Measurements from ENCODE around the gene ZNF789.

ZNF789 gene

DNA sequence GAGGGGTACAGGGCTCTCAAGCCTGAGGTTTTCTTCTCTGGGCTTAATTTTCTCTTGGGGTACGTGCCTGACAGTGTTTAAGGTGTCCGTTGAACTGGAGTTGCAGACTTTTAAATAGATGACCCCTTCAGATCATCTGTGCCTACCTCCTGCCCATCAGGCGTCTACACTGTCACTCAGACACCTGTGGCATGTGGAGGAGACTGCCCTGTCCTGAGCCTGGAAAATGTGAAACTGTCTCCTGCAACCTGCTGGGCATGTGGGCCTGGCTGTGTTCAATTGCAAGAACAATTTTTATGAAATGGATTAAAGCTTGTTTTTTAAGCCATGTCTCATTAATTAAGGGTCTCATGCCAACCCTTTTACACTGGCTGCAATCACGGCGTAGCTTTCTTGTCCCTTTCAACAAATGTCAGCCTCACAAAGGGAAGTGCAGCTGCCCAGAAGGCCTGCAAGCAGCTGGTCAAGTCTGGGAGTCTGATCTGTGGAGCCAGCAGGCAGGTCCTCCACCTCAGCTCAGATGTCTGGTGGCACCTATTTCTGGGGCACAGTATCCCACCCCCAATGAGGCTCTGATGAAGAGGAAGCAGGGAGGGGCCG is 15.5 kb upstream of the ZNF789 start:
- no peak overlapping the region for H3K27ac ChIP-seq (ENCODE audit: low read depth in 2 of 2, low read length in 2 of 2)
- no peaks in the 10 kb centered on the region for H3K9me3 ChIP-seq (ENCODE audit: control insufficient read depth in 2 of 2, low read length in 2 of 2)
- H3K36me3 ChIP-seq (ENCODE audit: control insufficient read depth in 2 of 2, insufficient read depth in 2 of 2, low read length in 2 of 2) = peaks cover 55 to 76% of the 10 kb centered on the region in 2 donors
- no peaks in the 10 kb centered on the region for H3K4me1 ChIP-seq (ENCODE audit: control insufficient read depth in 2 of 2, insufficient read depth in 2 of 2, low read length in 2 of 2)
- no peak overlapping the region for H3K9ac ChIP-seq (ENCODE audit: low read depth in 1 of 2, low read length in 2 of 2)
- H3K4me3 ChIP-seq (ENCODE audit: low read length in 2 of 2) = no peak overlapping the region
- no peaks in the 10 kb centered on the region for H3K27me3 ChIP-seq (ENCODE audit: control insufficient read depth in 2 of 2, insufficient read depth in 2 of 2, low read length in 2 of 2)

DNA sequence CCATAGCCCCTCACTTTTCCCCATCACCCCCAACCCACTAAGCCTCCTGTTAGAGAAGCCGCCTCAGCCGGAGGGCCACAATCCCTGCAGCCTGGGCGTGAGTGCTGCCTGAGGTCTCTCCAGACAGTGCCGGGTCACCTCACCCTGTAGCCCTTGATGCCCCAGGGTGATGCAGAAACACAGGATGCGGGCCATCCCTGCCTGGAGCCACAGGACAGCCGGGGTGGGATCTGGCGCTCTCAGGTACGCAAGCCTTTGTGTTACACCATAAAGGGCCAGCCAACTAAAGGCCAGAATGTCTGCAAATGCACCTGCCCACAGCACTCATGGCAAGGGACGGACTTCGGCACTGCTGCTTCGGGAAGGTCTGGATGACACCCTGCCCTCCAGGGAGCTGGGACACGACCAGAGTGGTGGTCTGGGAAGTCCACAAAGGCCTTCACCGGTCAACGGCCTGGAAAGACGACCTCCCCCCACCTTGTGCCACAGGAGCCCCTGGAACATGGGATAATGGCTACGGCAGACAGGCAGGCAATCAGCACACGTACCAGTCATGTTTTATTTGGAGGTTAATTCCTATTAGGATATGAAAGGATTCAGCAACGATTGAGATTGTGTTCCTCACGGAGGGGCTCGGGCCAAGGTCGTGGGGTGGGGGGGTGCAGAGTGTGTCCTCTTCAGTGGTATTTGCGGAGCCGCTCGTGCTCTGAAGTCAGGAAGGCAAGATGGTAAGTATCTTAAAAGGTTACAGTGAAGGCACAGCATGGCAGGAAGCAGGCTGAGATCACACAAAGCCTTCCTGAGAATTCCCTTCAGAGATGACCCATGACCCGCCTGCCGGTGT is 14.8 kb upstream of the ZNF789 start:
- no peak overlapping the region for H3K9ac ChIP-seq (ENCODE audit: low read depth in 1 of 2, low read length in 2 of 2)
- H3K27ac ChIP-seq (ENCODE audit: low read depth in 2 of 2, low read length in 2 of 2) = no peak overlapping the region
- no peaks in the 10 kb centered on the region for H3K27me3 ChIP-seq (ENCODE audit: control insufficient read depth in 2 of 2, insufficient read depth in 2 of 2, low read length in 2 of 2)
- no peaks in the 10 kb centered on the region for H3K4me1 ChIP-seq (ENCODE audit: control insufficient read depth in 2 of 2, insufficient read depth in 2 of 2, low read length in 2 of 2)
- H3K36me3 ChIP-seq (ENCODE audit: control insufficient read depth in 2 of 2, insufficient read depth in 2 of 2, low read length in 2 of 2) = peaks cover 57 to 74% of the 10 kb centered on the region in 2 donors
- no peak overlapping the region for H3K4me3 ChIP-seq (ENCODE audit: low read length in 2 of 2)
- H3K9me3 ChIP-seq (ENCODE audit: control insufficient read depth in 2 of 2, low read length in 2 of 2) = no peaks in the 10 kb centered on the region

DNA sequence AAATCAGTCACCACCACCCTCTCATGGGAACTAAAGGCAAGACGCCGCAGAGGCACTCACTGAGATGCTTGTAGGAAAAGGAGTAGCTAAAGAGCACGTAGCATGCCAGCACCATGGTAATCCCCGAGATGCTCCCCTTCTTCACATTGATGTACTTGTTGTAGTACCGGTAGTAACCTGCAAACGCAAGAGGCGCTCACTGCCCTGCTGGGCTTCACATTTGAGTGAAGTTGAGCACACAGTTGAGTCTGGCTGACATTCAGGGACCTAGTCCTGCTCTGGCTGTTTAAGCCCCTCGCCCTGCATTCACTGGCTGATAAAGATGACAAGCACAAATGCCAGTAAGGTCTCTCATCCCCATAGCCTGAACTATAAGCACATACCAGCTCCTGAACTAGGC is 13.6 kb upstream of the ZNF789 start:
- no peak overlapping the region for H3K9ac ChIP-seq (ENCODE audit: low read depth in 1 of 2, low read length in 2 of 2)
- H3K4me3 ChIP-seq (ENCODE audit: low read length in 2 of 2) = no peak overlapping the region
- H3K9me3 ChIP-seq (ENCODE audit: control insufficient read depth in 2 of 2, low read length in 2 of 2) = no peaks in the 10 kb centered on the region
- H3K27ac ChIP-seq (ENCODE audit: low read depth in 2 of 2, low read length in 2 of 2) = no peak overlapping the region
- peaks cover 2 to 4% of the 10 kb centered on the region in 2 donors for H3K4me1 ChIP-seq (ENCODE audit: control insufficient read depth in 2 of 2, insufficient read depth in 2 of 2, low read length in 2 of 2)
- peaks cover 53 to 67% of the 10 kb centered on the region in 2 donors for H3K36me3 ChIP-seq (ENCODE audit: control insufficient read depth in 2 of 2, insufficient read depth in 2 of 2, low read length in 2 of 2)
- H3K27me3 ChIP-seq (ENCODE audit: control insufficient read depth in 2 of 2, insufficient read depth in 2 of 2, low read length in 2 of 2) = no peaks in the 10 kb centered on the region

DNA sequence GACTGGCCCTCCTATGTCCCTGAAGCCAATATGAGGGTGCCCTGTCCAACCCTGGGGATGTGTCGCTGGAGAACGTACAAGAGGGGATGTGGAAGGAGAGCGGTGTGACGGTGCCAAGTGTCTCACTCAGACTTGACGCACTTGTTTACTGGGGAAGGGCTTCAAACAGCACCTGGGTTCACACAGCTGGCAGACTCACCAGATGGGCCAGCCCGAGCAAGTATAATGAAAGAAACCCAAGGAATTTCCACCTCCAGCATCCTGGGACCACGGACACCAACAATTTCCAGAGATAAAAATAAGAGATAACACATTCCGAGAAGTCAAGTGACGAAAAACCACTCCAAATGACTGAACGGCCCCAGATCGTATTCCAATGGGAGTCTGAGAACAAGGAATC is 12.0 kb upstream of the ZNF789 start:
- H3K4me1 ChIP-seq (ENCODE audit: control insufficient read depth in 2 of 2, insufficient read depth in 2 of 2, low read length in 2 of 2) = peaks cover 11 to 15% of the 10 kb centered on the region in 2 donors
- H3K27ac ChIP-seq (ENCODE audit: low read depth in 2 of 2, low read length in 2 of 2) = no peak overlapping the region
- H3K36me3 ChIP-seq (ENCODE audit: control insufficient read depth in 2 of 2, insufficient read depth in 2 of 2, low read length in 2 of 2) = peaks cover 47 to 54% of the 10 kb centered on the region in 2 donors

DNA sequence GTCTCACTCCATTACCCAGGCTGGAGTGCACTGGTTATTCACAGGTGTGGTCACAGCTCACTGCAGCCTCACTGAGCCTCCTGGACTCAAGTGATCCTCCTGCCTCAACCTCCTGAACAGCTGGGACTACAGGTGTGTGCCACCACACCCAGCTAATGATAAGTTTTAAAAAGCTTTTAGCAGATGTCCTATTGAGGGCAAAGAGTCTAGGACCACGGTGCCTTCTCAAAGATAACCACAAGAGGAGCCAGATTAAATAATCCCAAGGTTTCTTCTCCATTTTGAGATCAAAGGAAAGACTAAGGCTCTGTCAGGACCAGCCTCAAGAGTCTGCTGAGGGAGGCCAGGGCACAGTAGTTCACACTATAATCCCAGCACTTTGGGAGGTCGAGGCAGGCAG is 11.5 kb upstream of the ZNF789 start:
- Histone ChIP-seq H3K9me3 (ENCODE audit: control insufficient read depth in 2 of 2, low read length in 2 of 2) (no peaks in the 10 kb centered on the region), H3K4me1 (ENCODE audit: control insufficient read depth in 2 of 2, insufficient read depth in 2 of 2, low read length in 2 of 2) (peaks cover 11 to 16% of the 10 kb centered on the region in 2 donors), H3K27ac (ENCODE audit: low read depth in 2 of 2, low read length in 2 of 2) (no peak overlapping the region), H3K4me3 (ENCODE audit: low read length in 2 of 2) (no peak overlapping the region), H3K36me3 (ENCODE audit: control insufficient read depth in 2 of 2, insufficient read depth in 2 of 2, low read length in 2 of 2) (peaks cover 42 to 48% of the 10 kb centered on the region in 2 donors), H3K9ac (ENCODE audit: low read depth in 1 of 2, low read length in 2 of 2) (no peak overlapping the region), H3K27me3 (ENCODE audit: control insufficient read depth in 2 of 2, insufficient read depth in 2 of 2, low read length in 2 of 2) (no peaks in the 10 kb centered on the region)

More for the DNA sequence above, 12.0 kb upstream of the ZNF789 start:
- no peaks in the 10 kb centered on the region for H3K9me3 ChIP-seq (ENCODE audit: control insufficient read depth in 2 of 2, low read length in 2 of 2)
- H3K27me3 ChIP-seq (ENCODE audit: control insufficient read depth in 2 of 2, insufficient read depth in 2 of 2, low read length in 2 of 2) = no peaks in the 10 kb centered on the region
- H3K9ac ChIP-seq (ENCODE audit: low read depth in 1 of 2, low read length in 2 of 2) = no peak overlapping the region
- no peak overlapping the region for H3K4me3 ChIP-seq (ENCODE audit: low read length in 2 of 2)

DNA sequence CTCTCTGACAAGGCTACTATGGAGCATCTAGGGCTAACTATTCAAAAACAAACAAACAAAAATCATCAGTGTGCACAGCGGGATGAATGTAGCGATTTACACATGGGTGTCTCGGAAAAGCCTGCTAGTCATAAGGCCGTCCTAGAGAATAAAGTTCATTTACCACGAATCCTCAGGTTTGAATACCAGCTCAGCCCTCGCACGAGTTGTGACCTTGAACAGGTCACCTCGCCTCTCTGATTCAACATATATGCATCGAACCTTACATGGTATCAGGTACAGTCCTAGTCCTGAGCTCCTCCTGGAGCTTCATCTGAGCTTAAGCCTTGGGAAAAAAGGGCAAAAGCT is 7.3 kb upstream of the ZNF789 start:
- H3K27ac ChIP-seq (ENCODE audit: low read depth in 2 of 2, low read length in 2 of 2) = peak overlapping the region; percentile 87
- peaks cover 11 to 16% of the 10 kb centered on the region in 2 donors for H3K4me1 ChIP-seq (ENCODE audit: control insufficient read depth in 2 of 2, insufficient read depth in 2 of 2, low read length in 2 of 2)
- peak overlapping the region; percentile 86 to 97 for H3K4me3 ChIP-seq (ENCODE audit: low read length in 2 of 2)

DNA sequence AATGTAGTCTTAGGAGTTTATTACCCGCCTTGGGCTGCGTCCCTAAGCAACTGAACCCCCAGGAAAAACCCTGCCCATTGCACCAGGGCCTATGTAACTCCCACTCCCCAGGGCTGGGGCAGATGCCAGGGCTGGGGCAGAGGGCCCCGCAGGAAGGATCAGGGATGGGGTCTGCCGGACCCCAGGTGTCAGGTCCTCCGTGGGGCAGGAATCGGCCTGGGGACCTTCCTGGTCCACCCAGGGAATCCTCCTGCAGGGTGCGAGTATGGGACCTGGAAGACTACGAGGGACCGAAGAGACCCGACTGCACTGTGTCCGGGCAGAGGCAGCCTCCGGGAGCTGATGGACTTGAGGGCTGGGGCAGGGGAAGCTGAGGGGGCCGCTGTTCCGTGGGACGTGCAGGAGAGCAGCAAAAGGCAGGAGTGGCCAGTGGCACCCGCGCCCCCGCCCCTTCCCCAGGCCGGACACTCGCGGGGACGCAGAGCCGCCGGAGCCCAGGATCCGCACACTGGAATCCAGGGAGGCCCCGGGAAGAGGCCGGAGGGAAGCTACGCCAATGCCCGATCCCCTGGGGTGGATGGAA is 4.3 kb upstream of the ZNF789 start:
- H3K27me3 ChIP-seq (ENCODE audit: control insufficient read depth in 2 of 2, insufficient read depth in 2 of 2, low read length in 2 of 2) = no peaks in the 10 kb centered on the region
- no peak overlapping the region for H3K9ac ChIP-seq (ENCODE audit: low read depth in 1 of 2, low read length in 2 of 2)
- H3K9me3 ChIP-seq (ENCODE audit: control insufficient read depth in 2 of 2, low read length in 2 of 2) = no peaks in the 10 kb centered on the region
- H3K27ac ChIP-seq (ENCODE audit: low read depth in 2 of 2, low read length in 2 of 2) = no peak overlapping the region
- peaks cover 13 to 21% of the 10 kb centered on the region in 2 donors for H3K4me1 ChIP-seq (ENCODE audit: control insufficient read depth in 2 of 2, insufficient read depth in 2 of 2, low read length in 2 of 2)
- H3K36me3 ChIP-seq (ENCODE audit: control insufficient read depth in 2 of 2, insufficient read depth in 2 of 2, low read length in 2 of 2) = peaks cover 0 to 5% of the 10 kb centered on the region in 2 donors
- no peak overlapping the region for H3K4me3 ChIP-seq (ENCODE audit: low read length in 2 of 2)

More for the DNA sequence above, 7.3 kb upstream of the ZNF789 start:
- peak overlapping the region; percentile 93 to 94 for H3K9ac ChIP-seq (ENCODE audit: low read depth in 1 of 2, low read length in 2 of 2)
- H3K9me3 ChIP-seq (ENCODE audit: control insufficient read depth in 2 of 2, low read length in 2 of 2) = no peaks in the 10 kb centered on the region
- H3K27me3 ChIP-seq (ENCODE audit: control insufficient read depth in 2 of 2, insufficient read depth in 2 of 2, low read length in 2 of 2) = no peaks in the 10 kb centered on the region
- H3K36me3 ChIP-seq (ENCODE audit: control insufficient read depth in 2 of 2, insufficient read depth in 2 of 2, low read length in 2 of 2) = peaks cover 7 to 12% of the 10 kb centered on the region in 2 donors

DNA sequence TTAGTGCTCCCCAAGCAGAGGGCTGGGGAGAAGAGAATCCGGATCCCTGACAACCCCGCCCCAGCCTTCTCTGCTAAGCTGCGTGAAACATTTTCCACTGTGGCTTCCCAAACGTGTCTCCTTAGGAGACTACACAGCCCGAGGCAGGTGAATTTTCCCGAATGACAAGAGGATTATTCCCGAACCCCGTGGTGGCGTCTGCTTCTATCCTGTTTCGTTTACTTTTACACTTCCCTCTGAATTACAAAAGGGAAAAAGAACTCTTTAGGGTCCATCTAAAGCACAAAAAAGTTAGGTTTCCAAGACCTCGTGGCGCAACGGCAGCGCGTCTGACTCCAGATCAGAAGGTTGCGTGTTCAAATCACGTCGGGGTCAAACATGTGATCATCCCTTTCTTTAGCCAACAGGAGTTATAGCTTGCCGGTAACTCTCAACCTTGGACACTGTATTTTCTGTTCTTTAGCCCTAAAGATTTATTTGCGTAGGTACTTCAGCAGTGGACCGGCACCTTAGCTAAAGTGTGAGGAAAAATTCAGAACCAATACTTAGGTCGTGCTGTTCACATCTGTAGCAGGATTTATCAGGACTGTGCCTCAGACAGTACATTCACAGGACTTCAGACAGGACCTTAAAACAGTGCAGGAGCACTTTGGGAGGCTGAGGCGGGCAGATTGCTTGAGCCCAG is 3.2 kb upstream of the ZNF789 start:
- Histone ChIP-seq H3K27me3 (ENCODE audit: control insufficient read depth in 2 of 2, insufficient read depth in 2 of 2, low read length in 2 of 2) (no peaks in the 10 kb centered on the region), H3K4me3 (ENCODE audit: low read length in 2 of 2) (no peak overlapping the region), H3K9me3 (ENCODE audit: control insufficient read depth in 2 of 2, low read length in 2 of 2) (no peaks in the 10 kb centered on the region), H3K4me1 (ENCODE audit: control insufficient read depth in 2 of 2, insufficient read depth in 2 of 2, low read length in 2 of 2) (peaks cover 17 to 22% of the 10 kb centered on the region in 2 donors), H3K27ac (ENCODE audit: low read depth in 2 of 2, low read length in 2 of 2) (no peak overlapping the region), H3K36me3 (ENCODE audit: control insufficient read depth in 2 of 2, insufficient read depth in 2 of 2, low read length in 2 of 2) (no peaks in the 10 kb centered on the region), H3K9ac (ENCODE audit: low read depth in 1 of 2, low read length in 2 of 2) (no peak overlapping the region)

DNA sequence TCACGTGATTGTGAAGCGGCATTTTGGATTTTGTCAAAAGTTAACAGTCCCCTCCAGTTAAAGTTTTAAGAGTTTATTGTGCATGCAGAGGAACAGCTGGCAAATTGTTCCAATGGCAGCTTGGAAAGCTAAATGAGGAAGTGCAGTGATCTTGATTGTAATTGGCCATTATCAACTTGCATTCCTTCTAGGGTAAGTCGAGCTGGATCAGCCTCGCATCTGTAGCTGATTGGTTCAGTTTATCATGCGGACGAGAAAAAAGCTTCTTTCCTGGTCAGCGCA is 566 bp downstream of the ZNF789 start:
- Histone ChIP-seq H3K4me3 (ENCODE audit: low read length in 2 of 2) (peak overlapping the region; percentile 79 to 89), H3K9ac (ENCODE audit: low read depth in 1 of 2, low read length in 2 of 2) (peak overlapping the region; percentile 74 to 91), H3K9me3 (ENCODE audit: control insufficient read depth in 2 of 2, low read length in 2 of 2) (no peaks in the 10 kb centered on the region), H3K4me1 (ENCODE audit: control insufficient read depth in 2 of 2, insufficient read depth in 2 of 2, low read length in 2 of 2) (peaks cover 9 to 11% of the 10 kb centered on the region in 2 donors), H3K36me3 (ENCODE audit: control insufficient read depth in 2 of 2, insufficient read depth in 2 of 2, low read length in 2 of 2) (peaks cover 0 to 3% of the 10 kb centered on the region in 2 donors), H3K27me3 (ENCODE audit: control insufficient read depth in 2 of 2, insufficient read depth in 2 of 2, low read length in 2 of 2) (no peaks in the 10 kb centered on the region), H3K27ac (ENCODE audit: low read depth in 2 of 2, low read length in 2 of 2) (peak overlapping the region; percentile 89 to 90)

DNA sequence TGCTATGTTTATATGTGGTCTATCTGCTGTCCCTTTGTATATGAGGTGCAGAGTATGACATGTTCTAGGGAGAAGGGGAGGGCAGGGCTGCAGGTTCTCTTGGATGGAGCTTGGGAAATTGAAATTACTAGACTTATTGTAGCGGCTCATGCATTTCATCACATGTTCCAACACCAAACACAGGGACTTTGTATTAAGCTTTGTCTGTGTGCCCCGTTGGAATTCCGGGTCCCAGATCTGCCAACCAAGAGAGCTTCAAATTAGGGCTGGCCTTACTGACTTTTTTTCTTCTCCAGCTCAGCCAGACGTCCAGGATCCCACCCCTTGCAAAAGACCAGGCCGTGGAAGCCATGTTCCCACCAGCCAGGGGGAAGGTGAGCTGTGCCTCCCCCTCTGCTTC is 3.4 kb downstream of the ZNF789 start:
- no peak overlapping the region for H3K27ac ChIP-seq (ENCODE audit: low read depth in 2 of 2, low read length in 2 of 2)
- H3K4me1 ChIP-seq (ENCODE audit: control insufficient read depth in 2 of 2, insufficient read depth in 2 of 2, low read length in 2 of 2) = peaks cover 9 to 14% of the 10 kb centered on the region in 2 donors
- H3K9ac ChIP-seq (ENCODE audit: low read depth in 1 of 2, low read length in 2 of 2) = no peak overlapping the region
- H3K4me3 ChIP-seq (ENCODE audit: low read length in 2 of 2) = no peak overlapping the region
- H3K36me3 ChIP-seq (ENCODE audit: control insufficient read depth in 2 of 2, insufficient read depth in 2 of 2, low read length in 2 of 2) = peaks cover 12 to 14% of the 10 kb centered on the region in 2 donors
- no peaks in the 10 kb centered on the region for H3K27me3 ChIP-seq (ENCODE audit: control insufficient read depth in 2 of 2, insufficient read depth in 2 of 2, low read length in 2 of 2)
- no peaks in the 10 kb centered on the region for H3K9me3 ChIP-seq (ENCODE audit: control insufficient read depth in 2 of 2, low read length in 2 of 2)
